ENCODE measurements around the gene ANK2.
"Not testable (repeated sequence)": the region's sequence is repeated elsewhere in the genome, so short reads cannot be mapped to it uniquely, and the experiment has no call there.

ANK2 gene

DNA sequence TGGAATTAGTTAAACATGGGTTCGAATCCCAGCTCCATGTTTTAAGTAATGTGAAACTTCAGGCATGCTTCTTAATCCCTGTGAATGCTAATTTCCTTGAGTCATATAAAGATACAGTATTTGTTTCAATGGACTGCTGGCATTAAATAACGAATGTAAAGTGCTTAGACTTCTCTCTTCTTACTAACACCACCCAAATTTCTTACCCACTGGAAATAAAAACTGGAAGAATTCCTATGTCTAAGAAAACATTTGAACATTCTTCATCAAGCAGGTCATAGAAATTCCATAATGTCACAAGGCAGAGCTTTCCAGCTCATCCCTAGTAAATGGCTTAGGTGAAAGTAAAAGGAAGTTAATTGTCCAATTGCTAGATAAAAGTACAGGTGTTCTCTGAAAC, 172.5 kb downstream of the ANK2 start:
- no peak for DNase-seq

DNA sequence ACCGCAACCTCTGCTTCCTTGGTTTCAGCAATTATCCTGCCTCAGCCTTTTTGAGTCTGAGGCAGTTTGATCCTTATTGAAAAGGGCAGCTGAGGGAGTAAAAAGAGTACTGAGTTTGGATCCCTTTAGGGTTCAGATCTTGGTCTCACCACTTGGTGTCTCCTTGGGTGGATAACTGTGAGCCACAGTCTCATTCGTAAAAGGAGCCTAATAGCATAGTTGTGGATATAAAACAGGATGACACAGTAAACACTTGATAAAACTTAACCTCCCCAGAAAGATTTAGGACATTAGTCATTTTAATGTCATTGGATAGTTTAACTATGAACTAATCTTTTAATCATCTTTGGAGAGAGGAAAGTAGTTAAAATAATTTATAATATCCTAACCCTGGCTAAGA, 173.0 kb downstream of the ANK2 start:
- no peak for DNase-seq

- no peak for DNase-seq
Observed at GRCh38 chr4:113223001-113223400, 173.5 kb downstream of the ANK2 start.

GRCh38 chr4:113232194-113232593, 182.7 kb downstream of the ANK2 start:
- no peak for DNase-seq

- DNase-seq: no peak
Observed at GRCh38 chr4:113236916-113237315, 187.5 kb downstream of the ANK2 start.

DNA sequence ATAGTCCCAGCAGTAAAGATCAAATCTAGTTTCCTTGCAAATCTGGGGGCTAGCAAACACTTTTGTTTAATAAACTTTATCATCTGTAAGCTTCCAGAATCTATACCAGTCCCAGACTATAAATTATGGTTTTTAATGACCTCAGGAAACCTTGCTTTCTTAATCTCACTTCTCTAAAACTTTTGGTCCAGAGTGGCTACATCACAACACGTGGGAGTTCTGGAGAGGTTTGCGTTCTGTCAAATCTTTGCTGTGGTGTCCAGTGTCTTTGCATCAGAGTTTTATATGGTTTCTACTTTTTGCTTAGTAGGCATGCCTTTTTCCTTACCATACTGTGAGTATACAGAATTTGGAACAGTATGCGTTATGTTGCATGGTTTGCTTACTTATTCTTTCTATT, 193.9 kb downstream of the ANK2 start:
- DNase-seq: no peak

GRCh38 chr4:113244747-113245146, 195.3 kb downstream of the ANK2 start:
- DNase-seq: not testable (repeated sequence)

GRCh38 chr4:113248320-113248719, 198.9 kb downstream of the ANK2 start:
- no peak for DNase-seq

GRCh38 chr4:113255628-113256027, 206.2 kb downstream of the ANK2 start:
- DNase-seq: no peak

- no peak for DNase-seq
Observed at GRCh38 chr4:113256946-113257345, 207.5 kb downstream of the ANK2 start.

DNA sequence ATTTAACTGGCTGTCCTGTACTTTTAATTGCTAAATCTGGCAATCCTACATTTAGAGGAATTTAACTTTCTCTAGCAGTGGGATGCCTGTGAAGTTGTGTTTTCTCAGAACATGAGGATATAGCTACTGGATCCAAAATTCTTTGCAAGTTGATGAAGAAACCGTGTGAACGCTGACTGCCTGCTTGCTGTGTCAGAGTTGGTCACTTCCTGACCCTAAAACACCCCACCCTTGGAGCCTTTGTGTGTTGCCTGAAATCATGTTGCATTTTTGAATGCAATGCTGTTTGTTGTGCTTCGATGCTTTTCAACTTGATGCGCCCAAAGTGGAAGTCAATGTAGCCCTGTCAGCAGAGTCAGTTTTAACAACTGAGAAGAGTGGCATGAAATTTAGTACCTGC, 211.2 kb downstream of the ANK2 start:
- DNase-seq: no peak

- no peak for DNase-seq
Observed at GRCh38 chr4:113263274-113263673, 213.8 kb downstream of the ANK2 start.

GRCh38 chr4:113270520-113271319, 221.3 kb downstream of the ANK2 start:
- DNase-seq: no peak

- no peak for DNase-seq
Observed at GRCh38 chr4:113272523-113272922, 223.1 kb downstream of the ANK2 start.

- peak; percentile 37 for DNase-seq
Observed at GRCh38 chr4:113273721-113274220, 224.3 kb downstream of the ANK2 start.

DNA sequence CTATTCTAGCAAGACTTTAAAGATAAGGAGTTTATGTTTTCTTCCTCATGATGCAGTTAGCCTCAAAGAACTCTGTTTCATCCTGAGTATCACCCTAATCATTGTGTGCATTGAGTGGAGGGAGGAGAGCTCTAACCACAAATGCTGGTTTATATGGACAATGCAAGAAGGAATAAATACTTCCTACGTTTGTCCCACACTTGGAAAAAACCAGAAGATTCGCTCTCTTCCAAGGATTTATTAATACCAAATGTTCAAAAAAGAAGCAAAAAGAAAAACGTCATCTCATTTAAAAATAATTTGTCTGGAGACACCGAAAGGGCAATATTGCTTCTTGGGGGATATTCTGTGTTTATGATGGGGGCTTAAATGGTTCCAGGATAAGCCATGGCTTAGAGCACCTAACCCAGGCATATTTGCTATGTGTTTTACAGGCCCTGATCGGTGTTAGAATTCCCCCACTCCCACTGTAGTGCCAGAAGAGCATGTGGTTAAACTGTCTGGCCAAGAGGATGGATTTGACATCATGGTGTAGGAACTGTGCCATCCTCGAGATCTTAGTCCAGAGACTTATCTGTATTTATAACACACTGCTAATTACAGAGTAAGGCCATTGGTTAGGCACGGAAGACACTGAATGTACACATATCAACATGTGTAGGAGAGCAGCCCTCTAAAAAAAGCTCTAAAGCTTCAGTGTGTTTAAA, 227.2 kb downstream of the ANK2 start:
- peak; percentile 30 for DNase-seq

DNA sequence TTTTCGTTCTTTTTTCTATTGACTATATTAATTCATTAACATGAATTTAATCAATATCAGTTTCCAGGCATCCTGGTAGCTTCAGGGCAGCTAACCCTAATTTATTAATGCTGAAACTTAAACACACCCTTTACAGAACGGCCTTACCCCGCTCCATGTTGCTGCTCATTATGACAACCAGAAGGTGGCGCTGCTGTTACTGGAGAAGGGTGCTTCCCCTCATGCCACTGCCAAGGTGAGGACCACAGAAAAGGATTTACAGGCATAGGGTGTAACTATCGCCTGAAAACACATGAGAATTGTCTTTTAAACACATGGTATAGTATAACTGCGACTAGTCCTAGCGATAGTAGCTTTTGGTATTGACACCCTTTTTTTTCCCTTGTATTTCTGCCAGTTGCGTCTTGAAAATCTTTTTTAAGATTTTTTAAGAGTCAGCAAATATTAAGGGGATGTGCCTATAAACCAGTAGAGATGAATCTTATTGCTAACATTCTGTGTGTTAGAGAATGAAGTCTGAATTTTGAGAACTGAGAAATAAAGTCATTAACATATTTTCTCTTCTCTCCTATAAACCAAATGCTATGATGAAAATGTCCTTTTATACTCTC, 229.0 kb downstream of the ANK2 start:
- DNase-seq: peak; percentile 75

DNA sequence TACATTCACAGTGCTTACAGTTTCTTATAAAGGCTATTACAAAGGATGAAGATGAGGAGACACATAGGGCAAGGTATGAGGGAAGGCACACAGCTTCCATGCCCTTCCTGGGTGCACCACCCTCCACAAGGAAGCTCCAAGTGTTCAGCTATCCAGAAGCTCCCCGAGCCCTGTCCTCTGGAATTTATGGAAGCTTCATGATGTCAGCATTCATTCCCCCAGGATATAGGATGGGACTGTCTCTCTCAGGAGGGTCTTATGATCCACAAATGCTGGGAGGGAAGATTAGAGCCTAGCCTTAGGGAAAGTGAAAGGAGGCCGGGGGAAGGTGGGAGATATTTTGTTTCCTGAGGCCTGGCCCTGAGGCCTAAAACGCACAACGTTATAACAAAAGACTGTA, 236.0 kb downstream of the ANK2 start:
- DNase-seq: no peak

- DNase-seq: no peak
Observed at GRCh38 chr4:113288257-113288656, 238.8 kb downstream of the ANK2 start.

- DNase-seq: no peak
Observed at GRCh38 chr4:113288696-113289095, 239.2 kb downstream of the ANK2 start.

DNA sequence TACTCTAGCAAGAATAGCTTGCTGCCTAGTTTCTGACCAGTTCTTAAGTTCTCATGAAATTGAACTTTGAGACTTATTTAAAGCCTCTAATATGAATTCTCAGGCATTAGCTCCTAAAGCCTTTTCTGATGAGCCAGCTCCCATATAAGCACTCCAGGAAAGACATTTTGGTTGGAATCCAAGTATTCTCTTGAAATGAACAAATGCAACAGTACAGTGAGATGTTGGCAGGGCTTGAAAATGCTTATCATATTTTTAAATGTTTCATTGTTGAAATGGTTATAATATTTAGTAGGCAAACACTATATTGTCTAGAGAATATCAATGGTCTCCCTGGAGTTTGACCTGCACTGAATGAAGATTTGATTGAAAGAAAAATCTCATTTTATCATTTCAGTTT, 240.3 kb downstream of the ANK2 start:
- DNase-seq: no peak

- DNase-seq: no peak
Observed at GRCh38 chr4:113290666-113291065, 241.2 kb downstream of the ANK2 start.

- peak; percentile 75 for DNase-seq
Observed at GRCh38 chr4:113292371-113293042, 243.1 kb downstream of the ANK2 start.

Measured in midbrain (tissue), 1 donor.